Measurements from ENCODE around the gene HAT1.

DNA sequence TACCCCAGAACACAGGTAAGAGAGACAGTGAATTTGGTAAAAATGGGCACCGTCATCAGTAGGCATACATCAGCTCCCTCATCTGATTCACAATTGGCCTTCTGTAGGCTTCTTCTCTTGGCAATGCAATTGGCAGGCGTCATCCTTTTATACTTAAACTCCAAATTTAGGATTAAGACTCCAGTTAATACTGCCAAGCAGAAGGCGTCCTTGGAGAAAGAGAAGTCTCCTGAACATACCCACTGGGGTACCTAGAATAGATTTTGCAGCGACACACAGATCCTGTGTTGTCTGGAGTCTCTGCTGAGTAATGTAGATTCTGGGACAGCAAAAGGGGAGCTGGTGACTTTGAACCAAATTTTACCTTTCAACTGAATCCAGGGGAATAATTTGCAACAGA lies 76.9 kb downstream of the HAT1 start:
- TF ChIP-seq POLR2AphosphoS5 (IDR thresholded peaks at IDR 0.05) = no peak
- TF ChIP-seq SMC3 (conservative IDR thresholded peaks at IDR 0.05; ENCODE audit: poor library complexity) = no peak
- TF ChIP-seq, protein P1, sequence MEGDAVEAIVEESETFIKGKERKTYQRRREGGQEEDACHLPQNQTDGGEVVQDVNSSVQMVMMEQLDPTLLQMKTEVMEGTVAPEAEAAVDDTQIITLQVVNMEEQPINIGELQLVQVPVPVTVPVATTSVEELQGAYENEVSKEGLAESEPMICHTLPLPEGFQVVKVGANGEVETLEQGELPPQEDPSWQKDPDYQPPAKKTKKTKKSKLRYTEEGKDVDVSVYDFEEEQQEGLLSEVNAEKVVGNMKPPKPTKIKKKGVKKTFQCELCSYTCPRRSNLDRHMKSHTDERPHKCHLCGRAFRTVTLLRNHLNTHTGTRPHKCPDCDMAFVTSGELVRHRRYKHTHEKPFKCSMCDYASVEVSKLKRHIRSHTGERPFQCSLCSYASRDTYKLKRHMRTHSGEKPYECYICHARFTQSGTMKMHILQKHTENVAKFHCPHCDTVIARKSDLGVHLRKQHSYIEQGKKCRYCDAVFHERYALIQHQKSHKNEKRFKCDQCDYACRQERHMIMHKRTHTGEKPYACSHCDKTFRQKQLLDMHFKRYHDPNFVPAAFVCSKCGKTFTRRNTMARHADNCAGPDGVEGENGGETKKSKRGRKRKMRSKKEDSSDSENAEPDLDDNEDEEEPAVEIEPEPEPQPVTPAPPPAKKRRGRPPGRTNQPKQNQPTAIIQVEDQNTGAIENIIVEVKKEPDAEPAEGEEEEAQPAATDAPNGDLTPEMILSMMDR (IDR thresholded peaks at IDR 0.05; ENCODE audit: poor library complexity, severe bottlenecking) = no peak
- no peak for TF ChIP-seq EP300 (conservative IDR thresholded peaks at IDR 0.05; ENCODE audit: poor library complexity, severe bottlenecking)
- no peak for TF ChIP-seq EZH2 (IDR thresholded peaks at IDR 0.05; ENCODE audit: borderline replicate concordance, insufficient read depth, low read length, poor library complexity, severe bottlenecking)
- peak; percentile 21 for TF ChIP-seq TAF1 (IDR thresholded peaks at IDR 0.05; ENCODE audit: low read depth)
- TF ChIP-seq, protein P2, sequence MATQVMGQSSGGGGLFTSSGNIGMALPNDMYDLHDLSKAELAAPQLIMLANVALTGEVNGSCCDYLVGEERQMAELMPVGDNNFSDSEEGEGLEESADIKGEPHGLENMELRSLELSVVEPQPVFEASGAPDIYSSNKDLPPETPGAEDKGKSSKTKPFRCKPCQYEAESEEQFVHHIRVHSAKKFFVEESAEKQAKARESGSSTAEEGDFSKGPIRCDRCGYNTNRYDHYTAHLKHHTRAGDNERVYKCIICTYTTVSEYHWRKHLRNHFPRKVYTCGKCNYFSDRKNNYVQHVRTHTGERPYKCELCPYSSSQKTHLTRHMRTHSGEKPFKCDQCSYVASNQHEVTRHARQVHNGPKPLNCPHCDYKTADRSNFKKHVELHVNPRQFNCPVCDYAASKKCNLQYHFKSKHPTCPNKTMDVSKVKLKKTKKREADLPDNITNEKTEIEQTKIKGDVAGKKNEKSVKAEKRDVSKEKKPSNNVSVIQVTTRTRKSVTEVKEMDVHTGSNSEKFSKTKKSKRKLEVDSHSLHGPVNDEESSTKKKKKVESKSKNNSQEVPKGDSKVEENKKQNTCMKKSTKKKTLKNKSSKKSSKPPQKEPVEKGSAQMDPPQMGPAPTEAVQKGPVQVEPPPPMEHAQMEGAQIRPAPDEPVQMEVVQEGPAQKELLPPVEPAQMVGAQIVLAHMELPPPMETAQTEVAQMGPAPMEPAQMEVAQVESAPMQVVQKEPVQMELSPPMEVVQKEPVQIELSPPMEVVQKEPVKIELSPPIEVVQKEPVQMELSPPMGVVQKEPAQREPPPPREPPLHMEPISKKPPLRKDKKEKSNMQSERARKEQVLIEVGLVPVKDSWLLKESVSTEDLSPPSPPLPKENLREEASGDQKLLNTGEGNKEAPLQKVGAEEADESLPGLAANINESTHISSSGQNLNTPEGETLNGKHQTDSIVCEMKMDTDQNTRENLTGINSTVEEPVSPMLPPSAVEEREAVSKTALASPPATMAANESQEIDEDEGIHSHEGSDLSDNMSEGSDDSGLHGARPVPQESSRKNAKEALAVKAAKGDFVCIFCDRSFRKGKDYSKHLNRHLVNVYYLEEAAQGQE (IDR thresholded peaks at IDR 0.05; ENCODE audit: borderline replicate concordance) = no peak
